ENCODE results near the gene FZD2.
"Not testable (repeated sequence)": the region's sequence is repeated elsewhere in the genome, so short reads cannot be mapped to it uniquely, and the experiment has no call there.

The FZD2 gene

GRCh38 chr17:44556832-44557606, at the start of gene FZD2:
TSS of gene FZD2 (plus strand) at chr17:44557484. CDS start at chr17:44557689, 205 bp downstream.
- DNase-seq, result peak; percentile 37

GRCh38 chr17:44511241-44512134, 45.8 kb upstream of the FZD2 start:
- not testable (repeated sequence) for DNase-seq

- no peak for DNase-seq
These were observed 39.3 kb upstream of the FZD2 start for GRCh38 chr17:44518032-44518431.

- DNase-seq, result peak; percentile 53
These were observed 34.2 kb upstream of the FZD2 start for GRCh38 chr17:44522883-44523671.

- DNase-seq, result no peak
These were observed 33.7 kb upstream of the FZD2 start for GRCh38 chr17:44523672-44523972.

- DNase-seq, result no peak
These were observed 30.2 kb upstream of the FZD2 start for GRCh38 chr17:44527102-44527501.

GRCh38 chr17:44527954-44528353, 29.3 kb upstream of the FZD2 start:
- no peak for DNase-seq

GRCh38 chr17:44529864-44530263, 27.4 kb upstream of the FZD2 start:
- no peak for DNase-seq

- no peak for DNase-seq
These were observed 26.3 kb upstream of the FZD2 start for GRCh38 chr17:44530896-44531418.

GRCh38 chr17:44533533-44534246, 23.6 kb upstream of the FZD2 start:
- peak; percentile 87 for DNase-seq

- no peak for DNase-seq
These were observed 21.0 kb upstream of the FZD2 start for GRCh38 chr17:44536090-44536953.

GRCh38 chr17:44537922-44538321, 19.4 kb upstream of the FZD2 start:
- DNase-seq, result not testable (repeated sequence)

- DNase-seq, result no peak
These were observed 17.6 kb upstream of the FZD2 start for GRCh38 chr17:44539673-44540072.

- DNase-seq, result no peak
These were observed 16.8 kb upstream of the FZD2 start for GRCh38 chr17:44540246-44541084.

GRCh38 chr17:44541884-44542581, 15.3 kb upstream of the FZD2 start:
- DNase-seq, result no peak

- DNase-seq, result no peak
These were observed 13.9 kb upstream of the FZD2 start for GRCh38 chr17:44543213-44543904.

- DNase-seq, result no peak
These were observed 13.3 kb upstream of the FZD2 start for GRCh38 chr17:44543905-44544523.
